ENCODE results near the gene RNF39.

The RNF39 gene

GRCh38 chr6:30060606-30061091, 14.9 kb downstream of the RNF39 start:
- Histone ChIP-seq H2BK15ac (replicated peaks; ENCODE audit: low read depth) (no peak overlapping the region), H3K4me2 (ENCODE audit: low read length) (peak overlapping the region; percentile 79), H3K4me1 (ENCODE audit: control insufficient read depth, low read depth, low read length) (peaks cover 4% of the 10 kb centered on the region), H2BK120ac (ENCODE audit: low read depth, low read length) (no peak overlapping the region), H3K56ac (ENCODE audit: low read length) (peak overlapping the region; percentile 92), H4K5ac (ENCODE audit: low read length) (peak overlapping the region; percentile 47), H3K79me1 (ENCODE audit: low read length) (peaks cover 8% of the 10 kb centered on the region), H2BK5ac (ENCODE audit: low read length) (no peak overlapping the region), H3K27ac (ENCODE audit: low read depth, low read length) (no peak overlapping the region), H4K8ac (ENCODE audit: low read depth, low read length) (peak overlapping the region; percentile 84), H3K23ac (ENCODE audit: low read length) (no peak overlapping the region), H2AK5ac (ENCODE audit: low read length) (no peak overlapping the region), H3K4ac (ENCODE audit: low read depth, low read length) (no peak overlapping the region), H3K79me2 (ENCODE audit: control insufficient read depth, insufficient read depth, low read length) (peaks cover 4% of the 10 kb centered on the region), H3K36me3 (ENCODE audit: control insufficient read depth, insufficient read depth, low read length) (no peaks in the 10 kb centered on the region), H3K4me3 (ENCODE audit: low read length) (peak overlapping the region; percentile 76), H3K9ac (ENCODE audit: low read length) (peak overlapping the region; percentile 81), H3K27me3 (ENCODE audit: insufficient read depth, low read length, poor library complexity) (no peaks in the 10 kb centered on the region), H3K18ac (ENCODE audit: low read length) (no peak overlapping the region)
- WGBS (ENCODE audit: extremely low coverage, insufficient coverage, low lambda C conversion rate): no CpG with 5 or more reads among the region's 24 CpGs
- peak; percentile 43 for DNase-seq

GRCh38 chr6:30055513-30055912, 20.1 kb downstream of the RNF39 start:
- no peak overlapping the region for H3K18ac ChIP-seq (ENCODE audit: low read length)
- H3K79me2 ChIP-seq (ENCODE audit: control insufficient read depth, insufficient read depth, low read length): peaks cover under 1% of the 10 kb centered on the region
- H2AK5ac ChIP-seq (ENCODE audit: low read length): no peak overlapping the region
- H3K23ac ChIP-seq (ENCODE audit: low read length): no peak overlapping the region
- no peak overlapping the region for H3K4ac ChIP-seq (ENCODE audit: low read depth, low read length)
- H4K8ac ChIP-seq (ENCODE audit: low read depth, low read length): no peak overlapping the region
- DNase-seq: no peak
- peaks cover 2% of the 10 kb centered on the region for H3K79me1 ChIP-seq (ENCODE audit: low read length)
- H3K9ac ChIP-seq (ENCODE audit: low read length): no peak overlapping the region
- no peak overlapping the region for H3K56ac ChIP-seq (ENCODE audit: low read length)
- H3K27ac ChIP-seq (ENCODE audit: low read depth, low read length): no peak overlapping the region
- no peak overlapping the region for H4K5ac ChIP-seq (ENCODE audit: low read length)
- WGBS (ENCODE audit: extremely low coverage, insufficient coverage, low lambda C conversion rate): no CpG with 5 or more reads among the region's 1 CpG
- H2BK15ac ChIP-seq (replicated peaks; ENCODE audit: low read depth): no peak overlapping the region
- H3K36me3 ChIP-seq (ENCODE audit: control insufficient read depth, insufficient read depth, low read length): no peaks in the 10 kb centered on the region
- H3K27me3 ChIP-seq (ENCODE audit: insufficient read depth, low read length, poor library complexity): no peaks in the 10 kb centered on the region
- no peak overlapping the region for H3K4me3 ChIP-seq (ENCODE audit: low read length)
- no peak overlapping the region for H2BK5ac ChIP-seq (ENCODE audit: low read length)
- H3K4me2 ChIP-seq (ENCODE audit: low read length): no peak overlapping the region
- H3K4me1 ChIP-seq (ENCODE audit: control insufficient read depth, low read depth, low read length): peaks cover 2% of the 10 kb centered on the region
- H2BK120ac ChIP-seq (ENCODE audit: low read depth, low read length): no peak overlapping the region

GRCh38 chr6:30053682-30054081, 21.9 kb downstream of the RNF39 start:
- Histone ChIP-seq H2BK120ac (ENCODE audit: low read depth, low read length) (no peak overlapping the region), H3K23ac (ENCODE audit: low read length) (no peak overlapping the region), H2BK15ac (replicated peaks; ENCODE audit: low read depth) (no peak overlapping the region), H4K5ac (ENCODE audit: low read length) (no peak overlapping the region), H4K8ac (ENCODE audit: low read depth, low read length) (no peak overlapping the region), H3K4me2 (ENCODE audit: low read length) (no peak overlapping the region), H3K4ac (ENCODE audit: low read depth, low read length) (no peak overlapping the region), H3K18ac (ENCODE audit: low read length) (no peak overlapping the region), H3K27me3 (ENCODE audit: insufficient read depth, low read length, poor library complexity) (no peaks in the 10 kb centered on the region), H3K36me3 (ENCODE audit: control insufficient read depth, insufficient read depth, low read length) (no peaks in the 10 kb centered on the region), H3K27ac (ENCODE audit: low read depth, low read length) (no peak overlapping the region), H3K79me2 (ENCODE audit: control insufficient read depth, insufficient read depth, low read length) (no peaks in the 10 kb centered on the region), H3K9ac (ENCODE audit: low read length) (no peak overlapping the region), H3K4me1 (ENCODE audit: control insufficient read depth, low read depth, low read length) (no peaks in the 10 kb centered on the region), H2BK5ac (ENCODE audit: low read length) (no peak overlapping the region), H3K79me1 (ENCODE audit: low read length) (no peaks in the 10 kb centered on the region), H2AK5ac (ENCODE audit: low read length) (no peak overlapping the region), H3K4me3 (ENCODE audit: low read length) (no peak overlapping the region), H3K56ac (ENCODE audit: low read length) (no peak overlapping the region)
- DNase-seq: no peak
- WGBS (ENCODE audit: extremely low coverage, insufficient coverage, low lambda C conversion rate): no CpG with 5 or more reads among the region's 3 CpGs

DNA sequence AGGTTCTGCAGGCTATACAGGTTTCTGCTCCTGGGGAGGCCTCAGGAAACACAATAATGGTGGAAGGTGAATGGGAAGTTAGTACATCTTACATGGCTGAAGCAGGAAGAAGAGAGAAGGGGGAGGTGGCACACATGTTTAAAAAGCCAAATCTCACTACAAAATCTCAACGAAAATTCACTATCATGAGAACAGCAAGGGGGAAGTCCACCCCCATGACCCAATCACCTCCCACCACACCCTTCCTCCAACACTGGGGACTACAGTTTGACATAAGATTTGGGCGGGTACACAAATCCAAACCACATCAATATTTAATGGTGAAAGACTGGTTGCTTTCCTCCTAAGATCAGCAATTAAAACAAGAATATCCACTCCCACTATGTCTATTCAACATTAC, 28.3 kb downstream of the RNF39 start:
- no peak overlapping the region for H2BK120ac ChIP-seq (ENCODE audit: low read depth, low read length)
- H2BK5ac ChIP-seq (ENCODE audit: low read length): no peak overlapping the region
- H3K9ac ChIP-seq (ENCODE audit: low read length): no peak overlapping the region
- H3K4me2 ChIP-seq (ENCODE audit: low read length): no peak overlapping the region
- no peaks in the 10 kb centered on the region for H3K27me3 ChIP-seq (ENCODE audit: insufficient read depth, low read length, poor library complexity)
- H3K36me3 ChIP-seq (ENCODE audit: control insufficient read depth, insufficient read depth, low read length): no peaks in the 10 kb centered on the region
- H2AK5ac ChIP-seq (ENCODE audit: low read length): no peak overlapping the region
- no peak overlapping the region for H4K5ac ChIP-seq (ENCODE audit: low read length)
- H3K4me1 ChIP-seq (ENCODE audit: control insufficient read depth, low read depth, low read length): no peaks in the 10 kb centered on the region
- no peak overlapping the region for H2BK15ac ChIP-seq (replicated peaks; ENCODE audit: low read depth)
- no peak overlapping the region for H3K27ac ChIP-seq (ENCODE audit: low read depth, low read length)
- H3K56ac ChIP-seq (ENCODE audit: low read length): no peak overlapping the region
- H4K8ac ChIP-seq (ENCODE audit: low read depth, low read length): no peak overlapping the region
- no peaks in the 10 kb centered on the region for H3K79me2 ChIP-seq (ENCODE audit: control insufficient read depth, insufficient read depth, low read length)
- no CpG with 5 or more reads among the region's 2 CpGs for WGBS (ENCODE audit: extremely low coverage, insufficient coverage, low lambda C conversion rate)
- H3K4me3 ChIP-seq (ENCODE audit: low read length): no peak overlapping the region
- no peak overlapping the region for H3K23ac ChIP-seq (ENCODE audit: low read length)
- no peak for DNase-seq
- H3K4ac ChIP-seq (ENCODE audit: low read depth, low read length): no peak overlapping the region
- H3K79me1 ChIP-seq (ENCODE audit: low read length): no peaks in the 10 kb centered on the region
- no peak overlapping the region for H3K18ac ChIP-seq (ENCODE audit: low read length)

- Histone ChIP-seq H3K4ac (ENCODE audit: low read depth, low read length) (no peak overlapping the region), H2BK5ac (ENCODE audit: low read length) (no peak overlapping the region), H2BK15ac (replicated peaks; ENCODE audit: low read depth) (no peak overlapping the region), H4K5ac (ENCODE audit: low read length) (no peak overlapping the region), H3K18ac (ENCODE audit: low read length) (no peak overlapping the region), H3K79me2 (ENCODE audit: control insufficient read depth, insufficient read depth, low read length) (no peaks in the 10 kb centered on the region), H3K4me2 (ENCODE audit: low read length) (no peak overlapping the region), H2AK5ac (ENCODE audit: low read length) (no peak overlapping the region), H3K4me3 (ENCODE audit: low read length) (no peak overlapping the region), H3K79me1 (ENCODE audit: low read length) (no peaks in the 10 kb centered on the region), H2BK120ac (ENCODE audit: low read depth, low read length) (no peak overlapping the region), H3K27me3 (ENCODE audit: insufficient read depth, low read length, poor library complexity) (no peaks in the 10 kb centered on the region), H3K9ac (ENCODE audit: low read length) (no peak overlapping the region), H3K56ac (ENCODE audit: low read length) (no peak overlapping the region), H3K23ac (ENCODE audit: low read length) (no peak overlapping the region), H3K27ac (ENCODE audit: low read depth, low read length) (no peak overlapping the region), H3K36me3 (ENCODE audit: control insufficient read depth, insufficient read depth, low read length) (no peaks in the 10 kb centered on the region), H3K4me1 (ENCODE audit: control insufficient read depth, low read depth, low read length) (no peaks in the 10 kb centered on the region), H4K8ac (ENCODE audit: low read depth, low read length) (no peak overlapping the region)
- no peak for DNase-seq
- no CpG with 5 or more reads among the region's 2 CpGs for WGBS (ENCODE audit: extremely low coverage, insufficient coverage, low lambda C conversion rate)
Measured at GRCh38 chr6:30044630-30045029, 30.9 kb downstream of the RNF39 start.

DNA sequence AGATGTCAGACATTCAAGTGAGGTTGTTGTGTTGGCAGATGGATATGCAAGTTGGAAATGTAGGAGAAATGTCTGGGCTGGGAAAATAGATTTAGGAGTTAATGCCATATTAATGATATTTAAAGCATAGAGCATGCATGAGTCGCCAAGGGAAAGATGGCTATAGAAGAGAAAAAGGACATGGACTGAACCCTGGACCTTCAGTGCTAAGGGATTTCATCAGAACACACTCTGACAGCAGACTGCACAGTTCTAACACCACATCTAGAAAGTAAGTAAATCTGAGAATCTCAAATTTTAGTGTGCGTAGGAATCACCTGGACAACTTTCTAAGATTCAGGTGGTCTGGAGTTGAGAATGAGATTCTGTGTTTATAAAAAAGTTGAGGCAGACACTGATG, 31.8 kb downstream of the RNF39 start:
- Histone ChIP-seq H3K79me1 (ENCODE audit: low read length) (no peaks in the 10 kb centered on the region), H4K5ac (ENCODE audit: low read length) (no peak overlapping the region), H3K23ac (ENCODE audit: low read length) (no peak overlapping the region), H3K4me3 (ENCODE audit: low read length) (no peak overlapping the region), H3K27ac (ENCODE audit: low read depth, low read length) (no peak overlapping the region), H3K9ac (ENCODE audit: low read length) (no peak overlapping the region), H3K27me3 (ENCODE audit: insufficient read depth, low read length, poor library complexity) (no peaks in the 10 kb centered on the region), H3K4me1 (ENCODE audit: control insufficient read depth, low read depth, low read length) (no peaks in the 10 kb centered on the region), H2BK15ac (replicated peaks; ENCODE audit: low read depth) (no peak overlapping the region), H3K4ac (ENCODE audit: low read depth, low read length) (no peak overlapping the region), H3K18ac (ENCODE audit: low read length) (no peak overlapping the region), H2AK5ac (ENCODE audit: low read length) (no peak overlapping the region), H2BK5ac (ENCODE audit: low read length) (no peak overlapping the region), H3K36me3 (ENCODE audit: control insufficient read depth, insufficient read depth, low read length) (no peaks in the 10 kb centered on the region), H3K79me2 (ENCODE audit: control insufficient read depth, insufficient read depth, low read length) (no peaks in the 10 kb centered on the region), H4K8ac (ENCODE audit: low read depth, low read length) (no peak overlapping the region), H2BK120ac (ENCODE audit: low read depth, low read length) (no peak overlapping the region), H3K4me2 (ENCODE audit: low read length) (no peak overlapping the region), H3K56ac (ENCODE audit: low read length) (no peak overlapping the region)
- no CpG with 5 or more reads among the region's 2 CpGs for WGBS (ENCODE audit: extremely low coverage, insufficient coverage, low lambda C conversion rate)
- DNase-seq: no peak

Data from mesendoderm (in vitro differentiated cells).